ENCODE results near the gene ANTXR2. TPM values are rescaled to one million over a fixed set of nuclear protein-coding genes. Genes with fewer than 3 reads are reported as not detected.

Gene ANTXR2
- total RNA-seq, 4 donors from 2014 or later, result 51.8 to 182 (median 144) TPM

GRCh38 chr4:79862821-79863220 lies 210.2 kb downstream of the ANTXR2 start:
- intact Hi-C loops (cut with DNase I; ENCODE audit: low total_unique reads), result no loop called here
- DNase-seq, result no peak

GRCh38 chr4:79857811-79858210 lies 215.2 kb downstream of the ANTXR2 start:
- Histone ChIP-seq H3K27ac (no peak overlapping the region), H3K27me3 (no peaks in the 10 kb centered on the region), H3K4me3 (no peak overlapping the region), H3K36me3 (no peaks in the 10 kb centered on the region), H3K4me1 (no peaks in the 10 kb centered on the region), H3K9me3 (no peaks in the 10 kb centered on the region)
- TF ChIP-seq POLR2A (IDR thresholded peaks at IDR 0.05), result no peak
- TF ChIP-seq CTCF (IDR thresholded peaks at IDR 0.05), result no peak
- DNase-seq, result no peak
- intact Hi-C loops (cut with DNase I; ENCODE audit: low total_unique reads), result no loop called here

More at GRCh38 chr4:79862821-79863220, 210.2 kb downstream of the ANTXR2 start:
- Histone ChIP-seq H3K36me3 (no peaks in the 10 kb centered on the region), H3K27ac (no peak overlapping the region), H3K27me3 (no peaks in the 10 kb centered on the region), H3K9me3 (no peaks in the 10 kb centered on the region), H3K4me1 (no peaks in the 10 kb centered on the region), H3K4me3 (no peak overlapping the region)
- no peak for TF ChIP-seq CTCF (IDR thresholded peaks at IDR 0.05)
- TF ChIP-seq POLR2A (IDR thresholded peaks at IDR 0.05), result no peak

- intact Hi-C loops (cut with DNase I; ENCODE audit: low total_unique reads), result no loop called here
- TF ChIP-seq CTCF (IDR thresholded peaks at IDR 0.05) (no peak), POLR2A (IDR thresholded peaks at IDR 0.05) (no peak)
- Histone ChIP-seq H3K9me3 (no peaks in the 10 kb centered on the region), H3K27ac (no peak overlapping the region), H3K27me3 (no peaks in the 10 kb centered on the region), H3K36me3 (no peaks in the 10 kb centered on the region), H3K4me3 (no peak overlapping the region), H3K4me1 (no peaks in the 10 kb centered on the region)
- DNase-seq, result no peak
Measured at GRCh38 chr4:79856196-79856595, 216.8 kb downstream of the ANTXR2 start.

DNA sequence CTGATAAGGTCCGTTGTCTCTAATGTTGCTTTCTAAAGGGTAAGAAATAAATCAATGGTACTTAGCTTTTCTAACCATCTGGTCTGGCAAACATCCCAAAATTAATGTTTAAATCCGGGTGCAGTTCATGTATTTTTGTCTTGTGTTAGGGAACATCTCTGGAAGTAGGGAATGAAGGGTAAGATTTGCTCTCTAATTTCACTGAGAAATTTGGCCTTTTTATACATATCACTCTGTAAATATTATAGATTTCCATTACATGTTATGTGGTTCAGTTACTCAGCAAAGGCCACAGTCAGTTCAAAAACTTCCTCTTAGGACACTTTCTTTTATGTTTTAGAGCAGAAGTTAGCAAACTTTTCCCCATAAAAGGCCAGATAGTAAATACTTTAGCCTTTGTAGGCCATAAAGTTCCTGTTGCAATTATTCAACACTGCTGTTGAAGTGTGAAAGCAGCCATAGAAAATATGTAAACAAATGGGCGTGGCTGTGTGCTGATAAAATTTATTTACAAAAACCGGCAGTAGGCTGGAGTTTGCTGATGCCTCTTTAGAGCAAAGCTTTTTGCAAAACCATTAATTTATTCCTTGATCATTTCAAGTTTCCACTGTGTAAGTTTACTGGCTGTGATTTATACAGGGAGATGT lies 218.1 kb downstream of the ANTXR2 start:
- Histone ChIP-seq H3K27ac (peak overlapping the region in 1 of 2 donors; percentile 10), H3K9me3 (no peaks in the 10 kb centered on the region), H3K27me3 (no peaks in the 10 kb centered on the region), H3K4me1 (no peaks in the 10 kb centered on the region), H3K4me3 (no peak overlapping the region), H3K36me3 (no peaks in the 10 kb centered on the region)
- intact Hi-C loops (cut with DNase I; ENCODE audit: low total_unique reads), result no loop called here
- no peak for DNase-seq
- TF ChIP-seq POLR2A (IDR thresholded peaks at IDR 0.05) (no peak), CTCF (IDR thresholded peaks at IDR 0.05) (no peak)

GRCh38 chr4:79852305-79852730 lies 220.7 kb downstream of the ANTXR2 start:
- DNase-seq, result peak; percentile 23 to 33
- no peaks in the 10 kb centered on the region for H3K9me3 ChIP-seq
- H3K4me1 ChIP-seq, result no peaks in the 10 kb centered on the region
- no peaks in the 10 kb centered on the region for H3K27me3 ChIP-seq
- intact Hi-C loops (cut with DNase I; ENCODE audit: low total_unique reads), result no loop called here
- peak overlapping the region in 1 of 2 donors; percentile 9 for H3K27ac ChIP-seq
- no peak for TF ChIP-seq CTCF (IDR thresholded peaks at IDR 0.05)
- TF ChIP-seq POLR2A (IDR thresholded peaks at IDR 0.05), result no peak
- H3K4me3 ChIP-seq, result no peak overlapping the region
- no peaks in the 10 kb centered on the region for H3K36me3 ChIP-seq

All from uterus (tissue), 4 donors.